Osteoblast (primary cell): Measurements from ENCODE around the gene RHBDD1. TPM values are rescaled to one million over a fixed set of nuclear protein-coding genes. Genes with fewer than 3 reads are reported as not detected.

Experiments used
- DNase-seq: peaks from one replicate; pipeline ENCODE4 v3.0.0; 2011; ENCODE audit warnings: low spot score, mixed read lengths; ENCODE audit not compliant: insufficient read length; ENCODE audit errors: missing footprints
- H2AFZ ChIP-seq: 2 replicates; pipeline ENCODE4 v1.6.0; 2011; ENCODE audit warnings: mild to moderate bottlenecking, low read length
- H3K27ac ChIP-seq: 2 replicates; pipeline ENCODE4 v1.5.1; 2011; ENCODE audit warnings: mild to moderate bottlenecking, low read depth, low read length, moderate library complexity
- H3K27me3 ChIP-seq: 2 replicates; pipeline ENCODE4 v1.6.0; 2012; ENCODE audit warnings: mild to moderate bottlenecking, control low read depth, inconsistent platforms, low read length, moderate library complexity; ENCODE audit not compliant: insufficient read depth
- H3K36me3 ChIP-seq: 2 replicates; pipeline ENCODE4 v1.5.1; 2011; ENCODE audit warnings: mild to moderate bottlenecking, low read length, control low read depth, moderate library complexity; ENCODE audit not compliant: insufficient read depth
- H3K4me1 ChIP-seq: 2 replicates; pipeline ENCODE4 v1.5.1; 2011; ENCODE audit warnings: mild to moderate bottlenecking, low read length, control low read depth, moderate library complexity; ENCODE audit not compliant: insufficient read depth
- H3K4me2 ChIP-seq: 2 replicates; pipeline ENCODE4 v1.6.0; 2011; ENCODE audit warnings: mild to moderate bottlenecking, low read length; ENCODE audit not compliant: insufficient read depth
- H3K4me3 ChIP-seq: fragments of 200-600 bp; sonication (generic); 3 replicates; pipeline ENCODE4 v1.5.1; 2012; ENCODE audit warnings: mild to moderate bottlenecking, low read length, inconsistent platforms; ENCODE audit not compliant: insufficient read depth
- H3K79me2 ChIP-seq: 2 replicates; pipeline ENCODE4 v1.6.0; 2012; ENCODE audit warnings: mild to moderate bottlenecking, low read length, control low read depth, inconsistent platforms; ENCODE audit not compliant: insufficient read depth
- H3K9me3 ChIP-seq: 2 replicates; pipeline ENCODE4 v1.5.1; 2011; ENCODE audit warnings: low read depth, low read length, control low read depth
- H4K20me1 ChIP-seq: 2 replicates; pipeline ENCODE4 v1.6.0; 2012; ENCODE audit warnings: mild to moderate bottlenecking, low read length, control low read depth; ENCODE audit not compliant: insufficient read depth
- CTCF ChIP-seq: IDR thresholded peaks from 2 replicates; pipeline ENCODE4 v1.5.1; 2011; ENCODE audit warnings: mild to moderate bottlenecking, low read depth, low read length, moderate library complexity; ENCODE audit errors: extremely low read depth
- total RNA-seq: library from RNA; depleted of rRNA; stranded (reverse); fragments of >200 nt; gene quantifications from 2 replicates; pipeline ENCODE4 v1.2.3, GENCODE V29; 2012

The RHBDD1 gene
- total RNA-seq, 1 donor = 25.3 TPM

- no peak for DNase-seq
- peaks cover 19% of the 10 kb centered on the region for H3K4me1 ChIP-seq
- no peaks in the 10 kb centered on the region for H3K9me3 ChIP-seq
- no peak for TF ChIP-seq CTCF
- no peaks in the 10 kb centered on the region for H3K79me2 ChIP-seq
- H3K27me3 ChIP-seq = no peaks in the 10 kb centered on the region
- H3K4me2 ChIP-seq = no peak overlapping the region
- no peak overlapping the region for H3K27ac ChIP-seq
- H4K20me1 ChIP-seq = no peaks in the 10 kb centered on the region
- H2AFZ ChIP-seq = no peak overlapping the region
- H3K36me3 ChIP-seq = peaks cover 4% of the 10 kb centered on the region
- H3K4me3 ChIP-seq = no peak overlapping the region
Measured at GRCh38 chr2:226868331-226869162, 32.7 kb downstream of the RHBDD1 start.

GRCh38 chr2:226869371-226869770 lies 33.5 kb downstream of the RHBDD1 start:
- Histone ChIP-seq H3K4me1 (peaks cover 19% of the 10 kb centered on the region), H2AFZ (peak overlapping the region; percentile 4), H3K79me2 (no peaks in the 10 kb centered on the region), H3K27me3 (no peaks in the 10 kb centered on the region), H3K27ac (no peak overlapping the region), H3K4me3 (no peak overlapping the region), H3K4me2 (no peak overlapping the region), H3K36me3 (peaks cover 4% of the 10 kb centered on the region), H3K9me3 (no peaks in the 10 kb centered on the region), H4K20me1 (no peaks in the 10 kb centered on the region)
- TF ChIP-seq CTCF = no peak
- peak; percentile 27 for DNase-seq

- Histone ChIP-seq H3K4me2 (no peak overlapping the region), H2AFZ (no peak overlapping the region), H4K20me1 (no peaks in the 10 kb centered on the region), H3K36me3 (peaks cover 4% of the 10 kb centered on the region), H3K4me1 (peaks cover 19% of the 10 kb centered on the region), H3K79me2 (no peaks in the 10 kb centered on the region), H3K4me3 (no peak overlapping the region), H3K9me3 (no peaks in the 10 kb centered on the region), H3K27me3 (no peaks in the 10 kb centered on the region), H3K27ac (no peak overlapping the region)
- no peak for DNase-seq
- no peak for TF ChIP-seq CTCF
Measured at GRCh38 chr2:226873051-226873620, 37.3 kb downstream of the RHBDD1 start.

GRCh38 chr2:226873826-226874225 lies 38.0 kb downstream of the RHBDD1 start:
- peaks cover 4% of the 10 kb centered on the region for H3K36me3 ChIP-seq
- no peak for TF ChIP-seq CTCF

More at GRCh38 chr2:226873826-226874225, 38.0 kb downstream of the RHBDD1 start:
- Histone ChIP-seq H3K27ac (no peak overlapping the region), H3K4me2 (no peak overlapping the region), H2AFZ (no peak overlapping the region), H4K20me1 (no peaks in the 10 kb centered on the region), H3K4me1 (peaks cover 14% of the 10 kb centered on the region), H3K9me3 (no peaks in the 10 kb centered on the region), H3K79me2 (no peaks in the 10 kb centered on the region), H3K4me3 (no peak overlapping the region), H3K27me3 (no peaks in the 10 kb centered on the region)
- DNase-seq = no peak
